Effector memory CD4-positive, alpha-beta T cell (primary cell): ENCODE results near the gene TC2N.
A peak's percentile ranks its signal among the peaks of the same experiment; 100 is the strongest.

Experiments used
- DNase-seq, 3 donors: peaks; one replicate each; pipeline ENCODE4 v3.0.0-alpha.2; 2020
- H3K27ac ChIP-seq: 2 replicates; pipeline ENCODE4 v1.7.0; 2013; ENCODE audit warnings: mild to moderate bottlenecking, low read length, moderate library complexity; ENCODE audit not compliant: insufficient read depth, poor library complexity, severe bottlenecking
- H3K27me3 ChIP-seq: replicated peaks from 2 replicates; pipeline ENCODE4 v1.7.0; 2013; ENCODE audit warnings: mild to moderate bottlenecking, low read length; ENCODE audit not compliant: insufficient read depth, control insufficient read depth, poor library complexity, severe bottlenecking
- H3K36me3 ChIP-seq: 2 replicates; pipeline ENCODE4 v1.7.0; 2013; ENCODE audit warnings: mild to moderate bottlenecking, low read length, moderate library complexity; ENCODE audit not compliant: control insufficient read depth, insufficient read depth
- H3K4me1 ChIP-seq: 2 replicates; pipeline ENCODE4 v1.7.0; 2013; ENCODE audit warnings: low read length, mild to moderate bottlenecking; ENCODE audit not compliant: control insufficient read depth, insufficient read depth, poor library complexity, severe bottlenecking
- H3K4me3 ChIP-seq: 2 replicates; pipeline ENCODE4 v1.7.0; 2013; ENCODE audit warnings: low read length, low read depth, mild to moderate bottlenecking; ENCODE audit not compliant: insufficient read depth, poor library complexity, severe bottlenecking
- H3K9me3 ChIP-seq: 2 replicates; pipeline ENCODE4 v1.7.0; 2013; ENCODE audit warnings: mild to moderate bottlenecking, low read length, moderate library complexity; ENCODE audit not compliant: control insufficient read depth

The TC2N gene

GRCh38 chr14:91891101-91891500 is 23.8 kb upstream of the TC2N start:
- Histone ChIP-seq H3K4me1 (peaks cover 20% of the 10 kb centered on the region), H3K4me3 (no peak overlapping the region), H3K27ac (no peak overlapping the region), H3K9me3 (no peaks in the 10 kb centered on the region), H3K36me3 (no peaks in the 10 kb centered on the region), H3K27me3 (no peaks in the 10 kb centered on the region)
- no peak for DNase-seq

- no peaks in the 10 kb centered on the region for H3K36me3 ChIP-seq
- H3K27ac ChIP-seq, result peak overlapping the region; percentile 20
- H3K27me3 ChIP-seq, result no peaks in the 10 kb centered on the region
- H3K4me3 ChIP-seq, result no peak overlapping the region
- no peak for DNase-seq
- H3K4me1 ChIP-seq, result peaks cover 20% of the 10 kb centered on the region
- no peaks in the 10 kb centered on the region for H3K9me3 ChIP-seq
Measured at GRCh38 chr14:91890291-91890749, 23.0 kb upstream of the TC2N start.

GRCh38 chr14:91889477-91890211 is 22.3 kb upstream of the TC2N start:
- H3K4me1 ChIP-seq, result peaks cover 20% of the 10 kb centered on the region
- H3K9me3 ChIP-seq, result no peaks in the 10 kb centered on the region
- H3K4me3 ChIP-seq, result no peak overlapping the region
- peak overlapping the region; percentile 20 for H3K27ac ChIP-seq
- H3K36me3 ChIP-seq, result no peaks in the 10 kb centered on the region
- H3K27me3 ChIP-seq, result no peaks in the 10 kb centered on the region
- DNase-seq, result no peak

GRCh38 chr14:91888641-91889476 is 21.5 kb upstream of the TC2N start:
- Histone ChIP-seq H3K4me1 (peaks cover 20% of the 10 kb centered on the region), H3K27ac (no peak overlapping the region), H3K9me3 (no peaks in the 10 kb centered on the region), H3K27me3 (no peaks in the 10 kb centered on the region), H3K4me3 (no peak overlapping the region), H3K36me3 (no peaks in the 10 kb centered on the region)
- DNase-seq, result no peak

GRCh38 chr14:91886961-91887360 is 19.6 kb upstream of the TC2N start:
- no peak for DNase-seq
- H3K4me1 ChIP-seq, result peaks cover 20% of the 10 kb centered on the region
- no peak overlapping the region for H3K27ac ChIP-seq
- no peaks in the 10 kb centered on the region for H3K9me3 ChIP-seq
- H3K4me3 ChIP-seq, result no peak overlapping the region
- H3K27me3 ChIP-seq, result no peaks in the 10 kb centered on the region
- no peaks in the 10 kb centered on the region for H3K36me3 ChIP-seq

- Histone ChIP-seq H3K4me3 (no peak overlapping the region), H3K9me3 (no peaks in the 10 kb centered on the region), H3K36me3 (no peaks in the 10 kb centered on the region), H3K27me3 (no peaks in the 10 kb centered on the region), H3K27ac (no peak overlapping the region), H3K4me1 (peaks cover 18% of the 10 kb centered on the region)
- DNase-seq, result no peak
Measured at GRCh38 chr14:91885839-91886238, 18.5 kb upstream of the TC2N start.

- no peak overlapping the region for H3K27ac ChIP-seq
- no peaks in the 10 kb centered on the region for H3K36me3 ChIP-seq
- H3K4me3 ChIP-seq, result no peak overlapping the region
- peaks cover 17% of the 10 kb centered on the region for H3K4me1 ChIP-seq
- no peaks in the 10 kb centered on the region for H3K9me3 ChIP-seq
- no peaks in the 10 kb centered on the region for H3K27me3 ChIP-seq
- no peak for DNase-seq
Measured at GRCh38 chr14:91885113-91885712, 17.9 kb upstream of the TC2N start.

- Histone ChIP-seq H3K4me3 (no peak overlapping the region), H3K36me3 (no peaks in the 10 kb centered on the region), H3K4me1 (peaks cover 15% of the 10 kb centered on the region), H3K27me3 (no peaks in the 10 kb centered on the region), H3K9me3 (no peaks in the 10 kb centered on the region), H3K27ac (no peak overlapping the region)
- DNase-seq, result no peak
Measured at GRCh38 chr14:91884664-91885063, 17.3 kb upstream of the TC2N start.

GRCh38 chr14:91883753-91884152 is 16.4 kb upstream of the TC2N start:
- no peaks in the 10 kb centered on the region for H3K9me3 ChIP-seq
- DNase-seq, result no peak
- H3K4me1 ChIP-seq, result peaks cover 15% of the 10 kb centered on the region
- H3K4me3 ChIP-seq, result no peak overlapping the region
- H3K27me3 ChIP-seq, result no peaks in the 10 kb centered on the region
- H3K27ac ChIP-seq, result no peak overlapping the region
- H3K36me3 ChIP-seq, result no peaks in the 10 kb centered on the region

GRCh38 chr14:91882776-91883175 is 15.4 kb upstream of the TC2N start:
- Histone ChIP-seq H3K36me3 (no peaks in the 10 kb centered on the region), H3K4me1 (peaks cover 15% of the 10 kb centered on the region), H3K9me3 (no peaks in the 10 kb centered on the region), H3K4me3 (no peak overlapping the region), H3K27ac (no peak overlapping the region), H3K27me3 (no peaks in the 10 kb centered on the region)
- DNase-seq, result no peak
